ENCODE data around the gene KRT12.

DNA sequence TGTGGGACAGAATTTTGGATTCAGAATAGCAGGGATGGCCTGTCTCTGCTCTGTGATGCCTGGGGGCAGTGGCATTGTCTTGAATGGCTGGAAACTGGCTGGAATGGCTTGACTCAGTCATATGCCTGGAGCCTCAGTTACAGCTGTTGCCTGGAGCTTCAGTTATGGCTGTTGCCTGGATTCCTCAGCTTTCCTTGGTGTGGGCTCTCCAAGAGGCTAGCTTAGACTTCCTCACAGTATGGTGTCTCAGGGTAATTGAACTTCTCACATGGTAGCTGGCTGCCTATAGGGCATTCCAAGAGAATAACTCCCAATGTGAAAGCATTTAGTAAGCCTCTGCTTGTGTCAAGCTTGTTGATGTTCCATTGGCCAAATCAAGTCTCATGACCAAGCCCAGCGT, 49.3 kb upstream of the KRT12 start:
- TF ChIP-seq, protein P1, sequence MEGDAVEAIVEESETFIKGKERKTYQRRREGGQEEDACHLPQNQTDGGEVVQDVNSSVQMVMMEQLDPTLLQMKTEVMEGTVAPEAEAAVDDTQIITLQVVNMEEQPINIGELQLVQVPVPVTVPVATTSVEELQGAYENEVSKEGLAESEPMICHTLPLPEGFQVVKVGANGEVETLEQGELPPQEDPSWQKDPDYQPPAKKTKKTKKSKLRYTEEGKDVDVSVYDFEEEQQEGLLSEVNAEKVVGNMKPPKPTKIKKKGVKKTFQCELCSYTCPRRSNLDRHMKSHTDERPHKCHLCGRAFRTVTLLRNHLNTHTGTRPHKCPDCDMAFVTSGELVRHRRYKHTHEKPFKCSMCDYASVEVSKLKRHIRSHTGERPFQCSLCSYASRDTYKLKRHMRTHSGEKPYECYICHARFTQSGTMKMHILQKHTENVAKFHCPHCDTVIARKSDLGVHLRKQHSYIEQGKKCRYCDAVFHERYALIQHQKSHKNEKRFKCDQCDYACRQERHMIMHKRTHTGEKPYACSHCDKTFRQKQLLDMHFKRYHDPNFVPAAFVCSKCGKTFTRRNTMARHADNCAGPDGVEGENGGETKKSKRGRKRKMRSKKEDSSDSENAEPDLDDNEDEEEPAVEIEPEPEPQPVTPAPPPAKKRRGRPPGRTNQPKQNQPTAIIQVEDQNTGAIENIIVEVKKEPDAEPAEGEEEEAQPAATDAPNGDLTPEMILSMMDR (optimal IDR thresholded peaks at IDR 0.05 in 1 of 3, IDR thresholded peaks at IDR 0.05 in 1 of 3, conservative IDR thresholded peaks at IDR 0.05 in 1 of 3; ENCODE audit: extremely low read depth in 1 of 3, insufficient read depth in 2 of 3, low read length in 3 of 3) = no peak
- TF ChIP-seq EZH2 (IDR thresholded peaks at IDR 0.05; ENCODE audit: low read length) = no peak
